Measurements from ENCODE around the gene RAB11B.

The RAB11B gene

GRCh38 chr19:8387688-8388611, 2.2 kb upstream of the RAB11B start:
- no peak overlapping the region for H3K4me3 ChIP-seq (ENCODE audit: control insufficient read depth, low read depth, low read length)
- no peak for DNase-seq (ENCODE audit: low read depth)
- TF ChIP-seq CTCF (conservative IDR thresholded peaks at IDR 0.05; ENCODE audit: control insufficient read depth, insufficient read depth, low read depth, low read length) = no peak

GRCh38 chr19:8388612-8388958, 1.6 kb upstream of the RAB11B start:
- TF ChIP-seq CTCF (conservative IDR thresholded peaks at IDR 0.05; ENCODE audit: control insufficient read depth, insufficient read depth, low read depth, low read length) = no peak
- no peak overlapping the region for H3K4me3 ChIP-seq (ENCODE audit: control insufficient read depth, low read depth, low read length)
- no peak for DNase-seq (ENCODE audit: low read depth)

GRCh38 chr19:8390617-8390981, 439 bp downstream of the RAB11B start:
- TF ChIP-seq CTCF (conservative IDR thresholded peaks at IDR 0.05; ENCODE audit: control insufficient read depth, insufficient read depth, low read depth, low read length) = no peak
- peak overlapping the region; percentile 70 for H3K4me3 ChIP-seq (ENCODE audit: control insufficient read depth, low read depth, low read length)

GRCh38 chr19:8391198-8392016, 1.2 kb downstream of the RAB11B start:
- peak overlapping the region; percentile 12 for H3K4me3 ChIP-seq (ENCODE audit: control insufficient read depth, low read depth, low read length)
- TF ChIP-seq CTCF (conservative IDR thresholded peaks at IDR 0.05; ENCODE audit: control insufficient read depth, insufficient read depth, low read depth, low read length) = no peak
- DNase-seq (ENCODE audit: low read depth) = no peak

More at GRCh38 chr19:8390617-8390981, 439 bp downstream of the RAB11B start:
- peak; percentile 90 for DNase-seq (ENCODE audit: low read depth)

GRCh38 chr19:8392017-8392591, 1.9 kb downstream of the RAB11B start:
- peak; percentile 36 for DNase-seq (ENCODE audit: low read depth)
- no peak overlapping the region for H3K4me3 ChIP-seq (ENCODE audit: control insufficient read depth, low read depth, low read length)
- TF ChIP-seq CTCF (conservative IDR thresholded peaks at IDR 0.05; ENCODE audit: control insufficient read depth, insufficient read depth, low read depth, low read length) = no peak

- no peak for DNase-seq (ENCODE audit: low read depth)
- no peak overlapping the region for H3K4me3 ChIP-seq (ENCODE audit: control insufficient read depth, low read depth, low read length)
- TF ChIP-seq CTCF (conservative IDR thresholded peaks at IDR 0.05; ENCODE audit: control insufficient read depth, insufficient read depth, low read depth, low read length) = no peak
Observed at GRCh38 chr19:8393192-8393870, 3.2 kb downstream of the RAB11B start.
